IMR-90 (cell line): ENCODE results near the gene PPP1R17. TPM values are rescaled to one million over a fixed set of nuclear protein-coding genes. Genes with fewer than 3 reads are reported as not detected.

Experiments used
- ATAC-seq: fragments of 200-7000 bp; cut with Tn5 transposase; 2 replicates; pipeline ENCODE4 v1.9.1; 2020; ENCODE audit warnings: low read depth, mild to moderate bottlenecking, moderate library complexity
- BruUV-seq: library from RNA; stranded (reverse); fragments of 400-500 nt; replicated peaks from 2 replicates; lab custom pipeline; 2021; lab: Mats Ljungman, UMichigan
- CTCF ChIA-PET: fragments of 300-600 bp; formaldehyde crosslinking; extraction: SDS; loops from one replicate; lab custom pipeline; 2021; ENCODE audit warnings: antibody characterized with exemption; lab: Yijun Ruan, JAX
- POLR2A ChIA-PET: fragments of 300-600 bp; sonication (Branson Sonifier 250); formaldehyde crosslinking; loops from one replicate; lab custom pipeline; 2022; ENCODE audit warnings: antibody characterized with exemption; ENCODE audit not compliant: unreplicated experiment; lab: Charles Lee
- DNase-seq: peaks from one replicate; pipeline ENCODE4 v3.0.0; 2013
- H2AFZ ChIP-seq: replicated peaks from 2 replicates; pipeline ENCODE3; 2013; ENCODE audit warnings: low read length, mild to moderate bottlenecking; ENCODE audit not compliant: poor library complexity
- H2AK5ac ChIP-seq: 2 replicates; pipeline ENCODE4 v1.6.1; 2013; ENCODE audit warnings: low read depth, low read length, inconsistent platforms
- H2AK9ac ChIP-seq: replicated peaks from 2 replicates; pipeline ENCODE3; 2013; ENCODE audit warnings: mild to moderate bottlenecking, low read depth, low read length, moderate library complexity; ENCODE audit not compliant: poor library complexity
- H2BK120ac ChIP-seq: 2 replicates; pipeline ENCODE4 v1.6.1; 2013; ENCODE audit warnings: low read depth, low read length, inconsistent platforms
- H2BK15ac ChIP-seq: 3 replicates; pipeline ENCODE4 v1.6.1; 2013; ENCODE audit warnings: low read depth, low read length, inconsistent platforms
- H2BK20ac ChIP-seq: 2 replicates; pipeline ENCODE4 v1.6.1; 2013; ENCODE audit warnings: low read depth, mild to moderate bottlenecking, inconsistent platforms, low read length, moderate library complexity
- H2BK5ac ChIP-seq: 2 replicates; pipeline ENCODE4 v1.6.1; 2013; ENCODE audit warnings: mild to moderate bottlenecking, low read depth, low read length, inconsistent platforms; ENCODE audit not compliant: poor library complexity, severe bottlenecking
- H3K14ac ChIP-seq: replicated peaks from 2 replicates; pipeline ENCODE4 v1.6.1; 2013; ENCODE audit warnings: low read depth, low read length, inconsistent platforms
- H3K18ac ChIP-seq: 2 replicates; pipeline ENCODE4 v1.6.1; 2013; ENCODE audit warnings: low read depth, low read length, control low read depth
- H3K23ac ChIP-seq: 2 replicates; pipeline ENCODE4 v1.6.1; 2013; ENCODE audit warnings: low read depth, low read length, inconsistent platforms
- H3K27ac ChIP-seq: 2 replicates; pipeline ENCODE4 v1.5.1; 2013; ENCODE audit warnings: mild to moderate bottlenecking, control low read depth, low read length; ENCODE audit not compliant: insufficient read depth
- H3K27me3 ChIP-seq: 2 replicates; pipeline ENCODE4 v1.6.1; 2013; ENCODE audit warnings: low read length; ENCODE audit not compliant: control insufficient read depth, insufficient read depth
- H3K36me3 ChIP-seq: 2 replicates; pipeline ENCODE4 v1.6.1; 2013; ENCODE audit warnings: low read length, mixed read lengths; ENCODE audit not compliant: control insufficient read depth, insufficient read depth
- H3K4ac ChIP-seq: 2 replicates; pipeline ENCODE4 v1.6.1; 2013; ENCODE audit warnings: low read depth, low read length, inconsistent platforms
- H3K4me1 ChIP-seq: 2 replicates; pipeline ENCODE4 v1.6.1; 2013; ENCODE audit warnings: low read length, mixed read lengths; ENCODE audit not compliant: control insufficient read depth, insufficient read depth
- H3K4me2 ChIP-seq: 2 replicates; pipeline ENCODE4 v1.6.1; 2013; ENCODE audit warnings: low read depth, mild to moderate bottlenecking, control low read depth, low read length, moderate library complexity
- H3K4me3 ChIP-seq: 2 replicates; pipeline ENCODE4 v1.5.1; 2013; ENCODE audit warnings: low read depth, mild to moderate bottlenecking, control low read depth, low read length, moderate library complexity; ENCODE audit not compliant: insufficient read depth
- H3K56ac ChIP-seq: 2 replicates; pipeline ENCODE4 v1.6.1; 2013; ENCODE audit warnings: low read length, inconsistent platforms; ENCODE audit not compliant: insufficient read depth; ENCODE audit errors: extremely low read depth
- H3K79me1 ChIP-seq, 2 experiments: 2 replicates each; pipeline ENCODE4 v1.6.1; 2013; ENCODE audit warnings: low read length in 2 of 2, inconsistent platforms in 1 of 2, low read depth in 1 of 2
- H3K9ac ChIP-seq: 2 replicates; pipeline ENCODE4 v1.6.1; 2013; ENCODE audit warnings: low read depth, low read length, control low read depth
- H3K9me1 ChIP-seq: 2 replicates; pipeline ENCODE4 v1.6.1; 2013; ENCODE audit warnings: low read length, inconsistent platforms; ENCODE audit not compliant: insufficient read depth
- H3K9me3 ChIP-seq: 2 replicates; pipeline ENCODE4 v1.6.1; 2013; ENCODE audit warnings: low read length; ENCODE audit not compliant: control insufficient read depth, insufficient read depth
- H4K20me1 ChIP-seq: 2 replicates; pipeline ENCODE4 v1.6.1; 2013; ENCODE audit warnings: low read length, inconsistent platforms; ENCODE audit not compliant: insufficient read depth
- H4K5ac ChIP-seq: 2 replicates; pipeline ENCODE4 v1.6.1; 2013; ENCODE audit warnings: mild to moderate bottlenecking, low read depth, low read length, control low read depth
- H4K8ac ChIP-seq, 2 experiments: 2 replicates each; pipeline ENCODE4 v1.6.1; 2013; ENCODE audit warnings: low read depth in 2 of 2, low read length in 2 of 2, control low read depth in 1 of 2, inconsistent platforms in 1 of 2
- H4K91ac ChIP-seq: 2 replicates; pipeline ENCODE4 v1.6.1; 2013; ENCODE audit warnings: low read depth, low read length, inconsistent platforms; ENCODE audit not compliant: insufficient read depth
- CTCF ChIP-seq: conservative IDR thresholded peaks from 2 replicates; pipeline ENCODE4 v1.5.1; 2012; ENCODE audit warnings: mild to moderate bottlenecking, low read depth, low read length, improper control_type of control experiment
- ELK1 ChIP-seq: fragments of 150-350 bp; IDR thresholded peaks from 2 replicates; pipeline ENCODE4 v1.6.1; 2016; ENCODE audit warnings: low read depth, mild to moderate bottlenecking, low read length, moderate library complexity, borderline replicate concordance
- FOS ChIP-seq: fragments of 150-350 bp; IDR thresholded peaks from 2 replicates; pipeline ENCODE4 v1.6.1; 2016; ENCODE audit warnings: low read depth, low read length
- MAZ ChIP-seq: IDR thresholded peaks from 2 replicates; pipeline ENCODE4 v1.6.1; 2012; ENCODE audit warnings: low read depth, mild to moderate bottlenecking, low read length, improper control_type of control experiment, moderate library complexity, borderline replicate concordance
- RAD21 ChIP-seq: IDR thresholded peaks from 2 replicates; pipeline ENCODE4 v1.6.1; 2012; ENCODE audit warnings: low read length, improper control_type of control experiment
- SMC3 ChIP-seq: fragments of 150-350 bp; IDR thresholded peaks from 2 replicates; pipeline ENCODE4 v1.6.1; 2016; ENCODE audit warnings: low read depth, mild to moderate bottlenecking, antibody characterized with exemption, low read length, moderate library complexity
- WGBS, 2 experiments: methylation state at CpG; one replicate each; pipeline versions ENCODE4 v1.1.5 to v1.1.7; 2013; ENCODE audit warnings: missing lambda C conversion rate in 2 of 2; ENCODE audit not compliant: insufficient read length in 1 of 2; ENCODE audit errors: extremely low coverage in 2 of 2; 5-methylcytosine and 5-hydroxymethylcytosine counted together
- dilution Hi-C: fragments of 300-500 bp; cut with HindIII; formaldehyde crosslinking; loops from one replicate; pipeline ENCODE4 v1.14.3; 2018; ENCODE audit warnings: low sequenced_read_pairs; ENCODE audit not compliant: unreplicated experiment
- in situ Hi-C: fragments of 300-500 bp; cut with MboI; formaldehyde crosslinking; loops from 3 replicates; pipeline ENCODE4 v1.14.3; 2019; ENCODE audit warnings: low sequenced_read_pairs, inconsistent platforms, mixed read lengths
- intact Hi-C: fragments of 100-400 bp; cut with micrococcal nuclease; formaldehyde crosslinking; loops from 2 replicates; pipeline ENCODE4 v1.10.0; 2022
- polyA plus RNA-seq, 3 experiments: library from polyadenylated mRNA; depleted of rRNA; stranded (reverse); fragments of >200 nt; gene quantifications; 2 replicates each; pipeline ENCODE4 v1.2.3, GENCODE V29; 2012; ENCODE audit warnings: low replicate concordance in 1 of 3
- total RNA-seq: library from RNA; depleted of rRNA; stranded (reverse); fragments of >200 nt; gene quantifications from 2 replicates; pipeline ENCODE4 v1.2.3, GENCODE V29; 2012
- TF ChIP-seq, protein P1 (sequence below): fragments of 150-350 bp; IDR thresholded peaks from 2 replicates; pipeline ENCODE4 v1.6.1; 2017; ENCODE audit warnings: mild to moderate bottlenecking, antibody characterized with exemption, low read length, low read depth

PPP1R17 gene
- total and polyA plus RNA-seq, 2 of the 4 experiments (the other 2 are of a cell fraction), result not detected

DNA sequence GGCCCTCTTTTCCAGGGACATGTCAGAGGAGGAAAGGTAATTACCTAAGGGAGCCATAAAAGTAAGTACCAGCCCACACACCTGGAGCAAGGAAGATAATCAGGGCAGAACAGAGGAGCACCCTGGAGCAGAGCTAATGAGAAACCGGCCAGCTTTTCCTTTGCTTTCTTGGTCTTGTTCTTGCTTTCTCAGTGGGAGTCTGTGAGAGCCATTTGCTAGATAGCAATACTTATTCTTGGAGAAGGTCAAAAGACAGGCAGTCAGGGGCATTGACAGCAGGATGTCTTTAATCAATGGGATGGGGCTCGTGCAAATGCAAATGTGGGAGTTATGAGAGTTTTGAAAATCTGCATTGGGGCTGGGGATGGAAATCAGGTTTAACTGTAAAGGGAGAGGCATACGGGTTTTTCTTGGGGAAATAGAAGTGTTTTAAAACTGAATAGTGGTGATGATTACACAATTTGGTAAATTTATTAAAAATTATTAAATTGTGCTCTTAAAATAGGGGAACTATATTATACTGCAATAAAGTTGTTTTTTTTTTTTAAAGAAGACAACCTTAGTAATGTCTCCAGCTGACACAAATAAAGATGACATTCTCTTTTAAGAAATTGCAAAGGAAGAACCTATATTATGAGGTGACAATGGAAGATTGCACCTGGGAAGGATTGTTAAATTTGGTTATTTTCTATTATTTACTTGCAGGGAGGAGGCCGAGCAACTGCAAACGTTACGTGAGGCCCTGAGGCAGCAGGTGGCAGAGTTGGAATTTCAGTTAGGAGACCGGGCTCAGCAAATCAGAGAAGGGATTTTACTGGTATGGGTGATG is 35.6 kb upstream of the PPP1R17 start:
- Histone ChIP-seq H2AK5ac (no peak overlapping the region), H2BK20ac (no peak overlapping the region), H2AFZ (no peak overlapping the region), H4K91ac (no peak overlapping the region), H2BK15ac (no peak overlapping the region), H3K4me1 (no peaks in the 10 kb centered on the region), H3K14ac (no peak overlapping the region), H2BK5ac (no peak overlapping the region), H3K4me3 (no peak overlapping the region), H4K20me1 (no peaks in the 10 kb centered on the region), H2AK9ac (no peak overlapping the region), H3K27ac (no peak overlapping the region), H3K18ac (no peak overlapping the region), H3K23ac (no peak overlapping the region), H3K56ac (no peak overlapping the region), H3K79me1 (no peaks in the 10 kb centered on the region), H3K4ac (no peak overlapping the region), H3K9me1 (no peaks in the 10 kb centered on the region), H4K8ac (no peak overlapping the region), H2BK120ac (no peak overlapping the region), H3K4me2 (no peak overlapping the region), H4K5ac (no peak overlapping the region), H3K9me3 (no peaks in the 10 kb centered on the region), H3K9ac (no peak overlapping the region), H3K36me3 (no peaks in the 10 kb centered on the region), H3K27me3 (no peaks in the 10 kb centered on the region; the same call in 1 of the 2 replicates)
- ATAC-seq (no peak), DNase-seq (no peak)
- intact Hi-C loops, result no loop called here
- no CpG with 5 or more reads among the region's 7 CpGs for WGBS, 2 experiments
- POLR2A ChIA-PET, result no interaction called here
- in situ Hi-C loops, result no loop called here
- CTCF ChIA-PET, result no interaction called here
- no TSS peak for BruUV-seq
- dilution Hi-C loops, result no loop called here
- TF ChIP-seq RAD21 (no peak), CTCF (no peak), MAZ (no peak), FOS (no peak), SMC3 (no peak), ELK1 (no peak)
- TF ChIP-seq, protein P1, sequence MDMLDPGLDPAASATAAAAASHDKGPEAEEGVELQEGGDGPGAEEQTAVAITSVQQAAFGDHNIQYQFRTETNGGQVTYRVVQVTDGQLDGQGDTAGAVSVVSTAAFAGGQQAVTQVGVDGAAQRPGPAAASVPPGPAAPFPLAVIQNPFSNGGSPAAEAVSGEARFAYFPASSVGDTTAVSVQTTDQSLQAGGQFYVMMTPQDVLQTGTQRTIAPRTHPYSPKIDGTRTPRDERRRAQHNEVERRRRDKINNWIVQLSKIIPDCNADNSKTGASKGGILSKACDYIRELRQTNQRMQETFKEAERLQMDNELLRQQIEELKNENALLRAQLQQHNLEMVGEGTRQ, result no peak
